ENCODE results near the gene MAPK12. TPM values are rescaled to one million over a fixed set of nuclear protein-coding genes. Genes with fewer than 3 reads are reported as not detected.

MAPK12 gene
- total and polyA plus RNA-seq, 7 donors = 57.4 to 178 (median 131) TPM

DNA sequence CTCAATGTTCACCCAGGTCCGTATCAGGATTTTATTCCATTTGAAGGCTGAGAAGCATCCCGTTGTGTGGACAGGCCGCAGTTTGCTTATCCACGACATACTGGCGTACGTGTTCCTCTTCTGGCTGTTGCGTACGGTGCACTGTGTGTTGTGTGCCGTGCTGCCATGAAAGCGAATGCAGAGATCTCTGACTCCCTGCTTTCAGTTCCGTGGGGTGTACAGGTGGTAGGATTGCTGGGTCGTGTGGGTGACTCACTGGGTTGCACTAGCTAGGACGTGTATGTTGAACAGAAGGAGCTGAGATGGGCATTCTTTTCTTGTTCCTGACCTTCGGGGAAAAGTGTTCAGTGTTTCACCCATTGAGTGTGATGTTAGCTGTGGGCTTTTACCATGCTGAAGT is 50.3 kb downstream of the MAPK12 start:
- no peaks in the 10 kb centered on the region for H3K9me3 ChIP-seq
- ATAC-seq (no peak), DNase-seq (no peak)
- no peaks in the 10 kb centered on the region for H3K27me3 ChIP-seq (ENCODE audit: insufficient read depth in 3 of 3, low read length in 2 of 3)
- TF ChIP-seq, protein P1, sequence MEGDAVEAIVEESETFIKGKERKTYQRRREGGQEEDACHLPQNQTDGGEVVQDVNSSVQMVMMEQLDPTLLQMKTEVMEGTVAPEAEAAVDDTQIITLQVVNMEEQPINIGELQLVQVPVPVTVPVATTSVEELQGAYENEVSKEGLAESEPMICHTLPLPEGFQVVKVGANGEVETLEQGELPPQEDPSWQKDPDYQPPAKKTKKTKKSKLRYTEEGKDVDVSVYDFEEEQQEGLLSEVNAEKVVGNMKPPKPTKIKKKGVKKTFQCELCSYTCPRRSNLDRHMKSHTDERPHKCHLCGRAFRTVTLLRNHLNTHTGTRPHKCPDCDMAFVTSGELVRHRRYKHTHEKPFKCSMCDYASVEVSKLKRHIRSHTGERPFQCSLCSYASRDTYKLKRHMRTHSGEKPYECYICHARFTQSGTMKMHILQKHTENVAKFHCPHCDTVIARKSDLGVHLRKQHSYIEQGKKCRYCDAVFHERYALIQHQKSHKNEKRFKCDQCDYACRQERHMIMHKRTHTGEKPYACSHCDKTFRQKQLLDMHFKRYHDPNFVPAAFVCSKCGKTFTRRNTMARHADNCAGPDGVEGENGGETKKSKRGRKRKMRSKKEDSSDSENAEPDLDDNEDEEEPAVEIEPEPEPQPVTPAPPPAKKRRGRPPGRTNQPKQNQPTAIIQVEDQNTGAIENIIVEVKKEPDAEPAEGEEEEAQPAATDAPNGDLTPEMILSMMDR (IDR thresholded peaks at IDR 0.05) = no peak
- intact Hi-C loops (cut with DNase I) = no loop called here
- peaks cover 10% of the 10 kb centered on the region for H3K4me1 ChIP-seq
- H3K4me3 ChIP-seq = no peak overlapping the region
- H3K36me3 ChIP-seq (ENCODE audit: insufficient read depth in 1 of 2, low read depth in 1 of 2) = peaks cover 0 to 90% of the 10 kb centered on the region in 2 donors
- WGBS, 3 donors = 78 to 89% (median 79%) methylated on average over 14 of the region's 14 CpGs
- H3K27ac ChIP-seq = no peak overlapping the region

DNA sequence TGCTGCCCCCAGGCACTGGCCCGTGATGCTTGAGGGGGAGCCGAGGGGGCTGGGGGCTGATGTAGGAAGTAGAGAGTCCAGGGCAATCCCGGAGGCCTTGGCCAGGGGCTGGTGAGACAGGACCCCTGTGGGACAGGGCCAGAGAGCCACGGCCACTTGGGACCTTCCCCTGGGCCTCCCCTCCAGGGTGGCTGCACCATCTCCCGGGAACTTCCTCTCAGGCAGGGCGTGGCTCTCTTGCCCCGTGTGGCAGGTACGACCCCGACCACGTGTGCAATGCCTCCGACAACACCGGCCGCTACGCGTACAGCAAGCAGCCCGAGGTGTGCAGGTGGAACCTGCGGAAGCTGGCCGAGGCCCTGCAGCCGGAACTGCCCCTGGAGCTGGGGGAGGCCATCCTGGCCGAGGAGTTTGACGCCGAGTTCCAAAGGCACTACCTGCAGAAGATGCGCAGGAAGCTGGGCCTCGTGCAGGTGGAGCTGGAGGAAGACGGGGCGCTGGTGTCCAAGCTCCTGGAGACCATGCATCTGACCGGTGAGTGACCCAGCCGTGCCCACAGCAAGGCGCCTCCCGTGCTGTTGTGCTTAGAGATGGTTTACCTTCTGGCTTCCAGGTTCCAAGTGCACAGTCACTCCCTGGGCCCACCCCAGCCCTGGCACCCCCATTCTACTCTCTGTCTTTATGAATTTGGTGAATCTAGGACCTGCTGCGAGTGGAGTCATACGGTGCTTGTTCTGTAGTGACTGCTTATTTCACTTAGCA is 50.9 kb downstream of the MAPK12 start:
- peak in 1 of 4 donors; percentile 1 for ATAC-seq
- intact Hi-C loops (cut with DNase I) = no loop called here
- peaks cover 16% of the 10 kb centered on the region for H3K4me1 ChIP-seq

DNA sequence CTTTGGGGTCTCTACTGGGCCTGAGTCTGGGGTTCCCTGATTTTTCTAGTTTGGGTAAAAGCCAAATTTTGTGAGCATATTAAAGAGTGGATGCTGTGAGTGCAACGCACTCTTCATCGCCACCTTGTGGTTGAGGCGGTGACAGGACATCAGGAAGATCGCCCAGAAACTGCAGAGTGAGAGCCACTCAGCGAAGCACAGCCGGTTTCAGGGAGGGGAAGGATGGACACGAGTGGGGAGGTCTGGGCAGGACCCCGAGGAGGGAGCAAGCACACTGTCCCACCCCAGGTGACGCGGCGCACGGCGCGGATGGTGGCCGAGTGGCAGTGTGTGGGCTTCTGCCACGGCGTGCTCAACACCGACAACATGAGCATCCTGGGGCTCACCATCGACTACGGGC is 51.6 kb downstream of the MAPK12 start:
- Histone ChIP-seq H3K9me3 (no peaks in the 10 kb centered on the region), H3K27me3 (ENCODE audit: insufficient read depth in 3 of 3, low read length in 2 of 3) (no peaks in the 10 kb centered on the region), H3K4me3 (no peak overlapping the region), H3K36me3 (ENCODE audit: insufficient read depth in 1 of 2, low read depth in 1 of 2) (peaks cover 0 to 88% of the 10 kb centered on the region in 2 donors), H3K4me1 (peaks cover 23% of the 10 kb centered on the region), H3K27ac (no peak overlapping the region)
- 60 to 67% (median 63%) methylated on average over 19 to 20 of the region's 20 CpGs for WGBS, 3 donors
- DNase-seq (peak; percentile 69 to 84), ATAC-seq (peak; percentile 34 to 60 (median 44))
- TF ChIP-seq, protein P1 (IDR thresholded peaks at IDR 0.05) = peak; percentile 78
- intact Hi-C loops (cut with DNase I) = loop anchor here (2.0 to 10.0 kb wide), 6 partner anchors 32 to 443 kb away; no protein-coding TSS in a partner anchor

More for the DNA sequence above, 50.9 kb downstream of the MAPK12 start:
- H3K9me3 ChIP-seq = no peaks in the 10 kb centered on the region
- peaks cover 0 to 85% of the 10 kb centered on the region in 2 donors for H3K36me3 ChIP-seq (ENCODE audit: insufficient read depth in 1 of 2, low read depth in 1 of 2)
- TF ChIP-seq, protein P1 (IDR thresholded peaks at IDR 0.05) = no peak
- 87 to 89% (median 89%) methylated on average over 30 to 32 of the region's 32 CpGs for WGBS, 3 donors
- peak in 1 of 2 donors; percentile 62 for DNase-seq
- H3K27ac ChIP-seq = no peak overlapping the region
- no peaks in the 10 kb centered on the region for H3K27me3 ChIP-seq (ENCODE audit: insufficient read depth in 3 of 3, low read length in 2 of 3)
- H3K4me3 ChIP-seq = no peak overlapping the region

DNA sequence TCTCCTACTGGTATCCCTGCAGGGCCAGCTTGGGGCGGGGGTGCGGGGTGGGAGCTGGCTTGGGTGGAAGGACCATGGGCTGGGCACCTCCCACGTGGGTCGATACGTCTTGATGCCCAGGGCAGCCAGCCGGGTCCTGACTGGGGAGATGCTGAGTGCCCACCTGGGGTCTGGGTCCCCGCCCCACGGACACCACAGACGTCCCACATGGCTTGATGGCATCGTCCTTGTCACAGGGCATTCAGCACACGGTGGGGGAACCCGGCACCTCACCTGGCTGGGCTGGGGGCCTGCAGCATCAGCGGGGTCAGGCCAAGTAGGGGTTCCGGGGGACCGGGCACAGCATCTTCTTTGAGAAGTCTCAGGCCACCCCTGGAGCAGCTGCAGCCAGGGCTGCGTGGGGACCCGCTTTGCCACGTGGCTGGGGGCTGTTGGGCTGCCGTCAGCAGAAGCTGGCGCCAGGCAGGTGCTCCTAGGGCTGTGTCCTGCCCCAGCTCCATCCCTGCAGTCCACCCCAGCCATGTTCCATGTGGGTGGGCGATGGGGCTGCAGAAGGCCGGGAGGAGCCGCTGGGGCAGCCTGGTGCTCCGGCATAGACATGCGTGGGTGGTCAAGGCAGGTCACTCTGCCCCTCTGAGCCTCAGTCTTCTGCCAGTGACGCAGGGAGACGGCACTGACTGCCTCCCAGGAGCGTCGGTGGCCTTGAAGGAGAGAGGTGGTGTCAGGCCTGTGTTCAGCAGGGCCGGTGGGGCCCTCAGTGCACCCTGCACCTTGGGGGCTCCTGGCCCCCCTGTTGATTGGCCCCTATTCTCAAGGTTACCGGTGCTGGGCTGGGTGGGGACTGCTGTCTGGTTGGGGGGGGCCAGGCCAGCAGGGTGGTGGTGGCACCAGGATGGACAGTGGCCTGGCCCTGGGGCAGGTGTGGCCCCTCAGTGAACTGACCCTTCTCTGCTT is 52.3 kb downstream of the MAPK12 start:
- DNase-seq (peak in 1 of 2 donors; percentile 55), ATAC-seq (peak; percentile 1 to 6 (median 2))
- Histone ChIP-seq H3K9me3 (no peaks in the 10 kb centered on the region), H3K4me3 (no peak overlapping the region), H3K4me1 (peaks cover 26% of the 10 kb centered on the region), H3K27me3 (ENCODE audit: insufficient read depth in 3 of 3, low read length in 2 of 3) (no peaks in the 10 kb centered on the region), H3K36me3 (ENCODE audit: insufficient read depth in 1 of 2, low read depth in 1 of 2) (peaks cover 0 to 87% of the 10 kb centered on the region in 2 donors), H3K27ac (no peak overlapping the region)
- WGBS, 3 donors = 72 to 82% (median 72%) methylated on average over 30 to 31 of the region's 31 CpGs
- intact Hi-C loops (cut with DNase I) = loop anchor here (2.0 to 10.0 kb wide), 6 partner anchors 33 to 442 kb away; no protein-coding TSS in a partner anchor
- TF ChIP-seq, protein P1 (IDR thresholded peaks at IDR 0.05) = no peak

Data from psoas muscle (tissue), 8 donors.